Stimulated activated CD8-positive, alpha-beta memory T cell treated with anti-CD3 and anti-CD28 coated beads, Interleukin-4, amount 100 ng/mL, for 1 hour (primary cell): ENCODE results near the gene ENOX1.
"Not testable (repeated sequence)": the region's sequence is repeated elsewhere in the genome, so short reads cannot be mapped to it uniquely, and the experiment has no call there.

Experiments used
- DNase-seq, 2 donors: peaks; one replicate each; pipeline ENCODE4 v3.0.0-alpha.2; 2020; ENCODE audit warnings: low read depth in 2 of 2, low spot score in 1 of 2

ENOX1 gene

GRCh38 chr13:43786766-43787517, at the start of gene ENOX1:
Gene ENOX1, minus strand, starts transcription at chr13:43786972.
- DNase-seq: no peak

DNA sequence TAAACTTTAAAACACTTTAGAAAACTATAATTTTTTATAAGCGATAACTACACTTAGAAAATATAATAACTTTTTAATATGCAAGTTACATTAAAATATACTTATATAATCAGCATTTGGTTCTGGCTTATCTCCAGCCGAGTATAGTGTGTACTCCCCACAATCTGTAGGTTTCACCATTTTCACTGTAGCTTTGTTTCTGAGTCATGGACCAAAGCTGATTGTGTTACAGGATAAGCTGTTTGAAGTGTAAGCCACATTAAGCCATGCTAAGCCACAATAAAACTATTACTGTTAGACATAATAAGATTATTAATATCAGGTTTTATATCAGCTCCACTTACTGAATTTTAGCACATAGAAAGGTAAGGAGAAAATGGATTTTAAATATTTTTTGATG, 48.9 kb upstream of the ENOX1 start:
- DNase-seq: no peak

DNA sequence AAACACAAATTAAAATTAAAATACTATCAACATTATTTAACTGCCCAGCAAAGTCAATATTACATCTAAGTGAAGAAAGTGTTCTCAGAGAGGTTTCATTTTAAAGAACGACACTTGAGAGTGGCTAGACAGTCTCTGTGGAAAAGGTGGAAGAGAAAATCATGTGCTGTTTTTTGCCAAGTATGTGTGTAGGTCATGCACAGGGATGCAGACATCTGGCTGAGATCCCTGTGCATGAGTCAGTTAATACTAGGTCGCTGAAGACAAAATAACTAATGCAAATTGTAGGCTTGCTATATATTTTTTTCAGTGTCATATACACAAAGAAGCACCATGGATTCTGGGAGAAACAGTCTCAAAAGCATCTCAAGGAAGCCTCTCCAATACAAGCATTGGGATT, 44.3 kb upstream of the ENOX1 start:
- DNase-seq: no peak

DNA sequence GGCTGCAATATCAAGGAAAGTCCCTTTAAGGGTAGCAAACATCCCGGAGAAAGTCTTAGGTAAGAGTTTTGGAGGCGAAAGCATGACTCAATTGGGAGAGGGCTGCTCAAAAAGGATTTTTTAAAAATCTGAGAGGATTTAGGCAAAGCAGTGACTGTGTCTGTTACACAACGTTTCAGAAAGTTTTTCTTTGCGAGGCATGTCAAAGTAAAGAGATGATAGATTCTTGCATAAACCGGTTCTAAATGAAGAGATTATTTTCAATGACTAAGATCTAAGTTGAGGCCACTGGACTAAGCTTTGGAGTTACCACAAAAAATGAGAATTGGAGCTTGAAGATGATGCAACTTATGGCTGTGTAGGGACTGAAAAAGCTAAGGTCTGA, 43.7 kb upstream of the ENOX1 start:
- DNase-seq: no peak

- DNase-seq: not testable (repeated sequence)
Observed at GRCh38 chr13:43824656-43825055, 37.9 kb upstream of the ENOX1 start.

- no peak for DNase-seq
Observed at GRCh38 chr13:43822969-43823368, 36.2 kb upstream of the ENOX1 start.

DNA sequence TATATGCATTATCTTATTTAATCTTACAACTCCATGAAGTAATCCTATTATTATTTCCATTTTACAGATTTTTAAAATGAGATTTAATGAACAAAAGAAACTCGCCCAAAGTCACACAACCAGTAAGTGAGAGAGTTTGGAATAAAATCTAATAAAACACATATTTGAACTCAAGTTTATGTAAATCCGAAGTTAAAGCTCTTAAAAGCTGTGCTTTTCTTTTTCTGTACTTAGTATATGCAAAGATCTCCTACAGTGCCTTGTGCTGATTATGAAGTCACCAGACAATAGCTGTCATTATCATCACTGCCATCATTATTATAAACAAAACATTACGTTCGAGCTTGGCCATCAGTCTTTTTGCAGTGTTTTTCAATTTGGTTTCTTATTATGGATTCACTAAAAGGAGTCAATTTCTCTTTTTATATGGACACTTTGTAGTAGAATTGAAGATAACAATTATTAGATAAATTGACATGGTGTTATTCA, 29.7 kb upstream of the ENOX1 start:
- DNase-seq: no peak

GRCh38 chr13:43815204-43815603, 28.4 kb upstream of the ENOX1 start:
- no peak for DNase-seq

GRCh38 chr13:43808676-43809075, 21.9 kb upstream of the ENOX1 start:
- DNase-seq: no peak

DNA sequence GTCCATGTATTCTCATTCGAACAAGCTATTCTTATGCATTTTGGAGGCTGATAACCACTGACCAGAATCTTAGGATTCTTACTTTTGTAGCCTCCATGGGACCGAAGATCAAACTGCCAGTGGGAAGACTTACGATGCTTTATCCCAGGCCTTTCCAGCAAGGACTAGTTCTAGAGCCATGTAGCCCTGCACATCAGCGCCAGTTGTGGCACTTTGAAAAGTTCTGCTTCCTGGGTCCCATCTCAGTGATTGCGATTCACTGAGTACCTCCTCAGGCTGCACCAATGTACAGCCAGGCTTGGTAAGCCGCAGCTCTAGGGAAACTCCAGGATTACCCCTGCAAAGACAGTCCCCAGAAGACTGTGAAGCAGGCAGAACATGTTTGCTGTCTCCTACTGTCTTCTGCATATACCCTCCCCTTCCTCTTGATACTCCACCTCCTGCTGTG, 18.9 kb upstream of the ENOX1 start:
- DNase-seq: no peak

DNA sequence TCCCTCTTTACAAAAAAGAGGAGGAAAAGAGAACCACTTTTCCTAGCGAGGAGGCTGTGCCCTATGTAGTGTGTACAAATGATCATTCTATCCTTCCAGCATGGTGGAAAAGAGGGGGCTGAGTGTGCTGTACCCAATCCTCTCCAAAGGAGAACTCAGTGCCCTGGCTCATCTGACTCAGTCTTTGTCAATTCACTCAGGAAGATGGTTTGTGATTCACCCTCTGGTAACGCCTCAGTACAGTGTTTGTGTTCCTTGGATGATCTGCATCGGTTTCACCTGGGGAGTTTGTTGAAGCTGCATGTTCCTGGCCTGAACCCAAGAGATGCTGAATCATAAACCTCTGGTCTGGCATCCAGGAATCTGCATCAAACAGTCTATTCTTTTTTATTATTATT, 18.3 kb upstream of the ENOX1 start:
- DNase-seq: no peak

DNA sequence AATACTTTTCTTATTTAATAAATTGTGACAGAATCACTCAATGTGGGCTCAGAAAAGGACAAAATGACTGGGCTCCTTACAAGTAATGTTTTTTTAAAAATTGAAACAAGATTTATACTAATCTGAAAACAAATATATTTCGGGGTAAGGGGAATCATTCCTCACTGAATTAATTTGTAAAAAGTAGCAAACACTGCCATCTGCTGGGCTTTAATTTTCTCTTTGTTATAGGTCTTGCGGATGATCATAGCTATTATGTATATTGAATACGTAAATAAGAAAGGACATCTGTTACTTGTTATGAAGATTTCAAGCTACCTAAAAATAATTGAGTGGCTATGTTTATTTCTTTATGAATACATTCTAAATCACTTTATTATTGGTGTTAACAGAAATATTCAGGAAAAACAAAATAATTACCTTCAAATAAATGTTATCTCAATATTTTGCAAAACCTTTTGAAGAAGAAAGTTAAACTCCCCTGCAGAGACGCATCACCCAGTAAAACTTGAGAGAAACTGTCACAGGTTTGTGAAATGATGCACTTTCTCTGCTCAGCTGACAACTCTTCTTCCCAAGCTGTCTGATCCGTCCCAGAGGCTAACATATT, 17.8 kb upstream of the ENOX1 start:
- no peak for DNase-seq

DNA sequence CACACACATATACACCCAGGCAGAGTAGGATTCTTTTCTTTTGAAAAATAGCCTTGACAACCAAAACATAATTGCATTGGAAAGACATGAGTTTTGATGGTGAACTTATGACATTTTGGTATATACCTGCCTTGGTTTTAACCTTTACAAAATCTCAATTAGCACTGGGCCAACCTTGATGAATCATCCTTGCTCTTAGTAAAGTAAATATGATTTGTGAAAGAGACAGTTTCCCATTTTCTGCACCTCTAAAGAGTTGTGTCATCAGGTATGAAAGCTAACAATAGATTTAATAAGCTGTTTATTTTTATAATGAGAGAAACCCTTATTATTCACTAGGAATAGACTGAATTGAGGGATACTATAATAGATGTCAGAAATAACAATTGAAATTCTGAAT, 15.7 kb upstream of the ENOX1 start:
- no peak for DNase-seq

- DNase-seq: no peak
Observed at GRCh38 chr13:43800828-43801227, 14.1 kb upstream of the ENOX1 start.

DNA sequence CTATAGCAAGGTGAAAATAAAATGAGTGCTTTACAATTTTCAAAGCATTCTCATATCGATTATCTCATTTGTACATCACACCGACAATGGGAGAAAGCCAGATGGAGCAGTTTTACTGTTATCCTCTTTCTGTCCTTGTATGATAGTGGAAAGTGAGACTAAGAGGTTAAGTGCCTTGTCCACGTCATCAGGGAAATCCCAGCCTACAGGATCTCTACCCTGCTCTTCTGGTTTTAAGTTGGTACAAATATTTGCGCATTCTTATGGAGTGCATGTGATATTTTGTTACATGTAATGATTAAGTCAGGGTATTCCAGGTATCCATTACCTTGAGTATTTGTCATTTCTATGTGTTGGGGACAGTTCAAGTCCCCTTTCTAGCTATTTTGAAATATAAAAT, 12.4 kb upstream of the ENOX1 start:
- DNase-seq: no peak

- DNase-seq: no peak
Observed at GRCh38 chr13:43797869-43798268, 11.1 kb upstream of the ENOX1 start.

GRCh38 chr13:43797159-43797558, 10.4 kb upstream of the ENOX1 start:
- DNase-seq: no peak

GRCh38 chr13:43794416-43794815, 7.6 kb upstream of the ENOX1 start:
- DNase-seq: no peak

DNA sequence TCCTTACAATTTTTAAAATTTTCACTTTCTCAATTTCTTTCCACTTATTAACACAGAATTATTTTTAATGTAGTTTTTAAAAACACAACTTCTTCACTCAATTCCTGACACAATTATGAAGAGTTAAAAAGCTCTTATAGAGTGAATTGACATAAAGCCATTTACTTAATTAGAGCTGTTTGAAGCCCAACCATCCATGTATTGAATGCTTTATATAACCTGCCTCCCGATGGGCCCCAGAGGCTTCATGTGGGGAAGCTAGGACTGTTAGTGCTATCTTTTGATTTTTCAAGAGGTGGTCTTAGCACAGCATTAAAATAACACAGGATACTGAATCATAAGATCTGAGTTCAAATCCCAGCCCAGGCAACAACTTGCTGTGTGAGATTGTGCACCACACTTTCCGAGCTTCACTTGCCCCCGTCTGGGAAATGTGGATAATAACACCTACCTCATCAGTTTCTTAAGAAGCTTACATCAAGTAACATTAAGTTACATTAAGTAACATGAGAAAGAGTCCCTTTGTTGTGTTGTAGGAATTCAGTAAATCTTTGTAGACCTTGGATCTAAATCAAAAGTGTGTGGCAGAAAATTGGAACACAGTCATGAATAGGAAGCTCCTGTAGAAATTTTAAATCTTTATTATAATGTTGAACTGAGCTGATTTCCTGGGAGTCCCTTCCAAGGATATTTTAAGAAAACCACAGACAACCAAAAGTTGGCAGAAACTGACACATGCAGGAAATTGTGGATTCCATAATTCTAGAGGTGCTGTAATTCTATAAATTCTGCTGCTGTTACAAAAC, 5.5 kb upstream of the ENOX1 start:
- no peak for DNase-seq

DNA sequence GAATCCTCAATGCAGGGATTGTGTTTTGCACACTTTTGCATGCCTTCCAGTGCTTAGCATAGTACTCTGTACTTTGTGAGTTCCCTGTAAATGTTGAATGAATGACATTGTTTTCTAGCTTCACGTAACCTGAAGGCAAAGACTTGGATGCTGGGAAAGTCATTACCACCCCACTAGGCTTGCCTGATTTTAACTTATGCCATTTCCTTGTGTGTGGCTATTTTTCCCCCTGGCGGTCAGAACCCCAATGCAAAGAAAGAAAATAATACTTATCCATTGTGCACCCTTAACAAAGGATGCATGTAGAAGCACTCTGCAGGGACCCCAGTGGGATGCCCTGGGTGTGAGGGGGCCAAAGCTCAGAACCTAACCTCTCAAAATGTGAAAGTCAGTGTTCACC, 1.2 kb upstream of the ENOX1 start:
- DNase-seq: no peak

- no peak for DNase-seq
Observed at GRCh38 chr13:43787518-43787891, 733 bp upstream of the ENOX1 start.

DNA sequence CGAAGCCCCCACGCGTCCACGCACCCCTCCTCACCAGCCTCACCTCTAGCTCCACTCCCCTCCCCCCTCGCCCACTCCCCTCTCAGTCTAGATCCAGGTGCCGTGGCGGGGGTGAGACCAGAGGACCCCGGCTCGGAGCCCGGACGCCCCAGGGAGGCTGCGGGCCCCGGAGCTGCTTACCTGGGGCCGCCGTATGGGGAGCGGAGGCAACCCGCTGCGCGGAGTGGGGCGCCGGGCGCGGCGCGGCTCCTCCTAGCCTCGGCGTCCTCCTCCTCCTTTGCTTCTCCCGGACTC, 353 bp downstream of the ENOX1 start:
- DNase-seq: no peak
